Heart left ventricle (tissue), 13 donors: ENCODE measurements around the gene PTPRN2.

ENCODE experiments used
- CTCF ChIP-seq, 12 donors: fragments of 200-600 bp; sonication (generic) in 4 of 12; IDR thresholded peaks; one replicate each; pipeline versions ENCODE4 v1.5.0 to v1.8.0; 2018 to 2022; ENCODE audit warnings: antibody characterized with exemption in 12 of 12, mild to moderate bottlenecking in 5 of 12
- POLR2A ChIP-seq, 2 donors: fragments of 450-650 bp; IDR thresholded peaks; one replicate each; pipeline ENCODE4 v1.6.1; 2017; ENCODE audit warnings: antibody characterized with exemption in 2 of 2, mild to moderate bottlenecking in 2 of 2, moderate library complexity in 2 of 2
- donor health status: ischemic (EF 13 %, LVEDD 7.1; RV severe dilation, severe dysfunction).
- donor health status: DM: no; HTN: yes; CAD: no.
- donor health status: DM: no; HTN: no; CAD: no.
- donor health status: ischemic (EF 25% LVEDD 6.9; RV normal size, moderate dysfunction).
- donor health status: ischemic (EF 25% LVEDD 5.7; RV mildly dilated, moderate dysfunction).
- donor health status: ischemic (EF 35%, LVEDD 5.7; RV mildly dilated, moderate dysfunction).
- donor health status: nonischemic (EF 11% LVEDD 7.7; RV severe dilation, severe dysfunction).
- donor health status: DM: yes; HTN: yes; CAD: no.
- donor health status: PGD.
- donor health status: ischemic (EF 29% LVEDD 5.4; RV normal size, mild dysfunction).
- donor health status: nonischemic (EF 23%, LVEDD 6.1; RV moderate dilation, normal function).

DNA sequence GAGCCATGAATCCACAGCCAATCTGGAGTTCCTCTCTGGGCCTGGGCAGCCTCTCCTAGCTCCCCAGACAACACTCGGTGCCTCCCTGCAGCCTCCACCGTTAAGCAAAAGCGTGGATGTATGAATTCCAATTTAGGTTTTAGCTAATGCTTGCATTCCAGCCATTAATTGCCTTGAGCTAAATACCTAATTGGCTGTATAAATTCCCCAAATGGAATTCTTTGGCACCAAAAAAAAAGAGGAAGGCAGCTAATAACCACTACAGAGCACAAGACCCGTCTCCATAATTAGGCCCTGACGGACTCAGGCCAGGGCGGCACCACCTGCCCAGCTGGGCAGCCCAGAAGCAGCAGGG lies 140.5 kb downstream of the PTPRN2 start:
- no peak for TF ChIP-seq CTCF (IDR thresholded peaks at IDR 0.05)
- TF ChIP-seq POLR2A (IDR thresholded peaks at IDR 0.05), result no peak
